K562 (cell line): ENCODE results near the gene FMO3.

Experiments used
- SMAD1 ChIP-seq: fragments of 150-350 bp; IDR thresholded peaks from 2 replicates; pipeline ENCODE4 v1.6.1; 2014; ENCODE audit warnings: low read length, low read depth; ENCODE audit not compliant: partially characterized antibody
- TF ChIP-seq, protein P1 (sequence below): fragments of 450-650 bp; IDR thresholded peaks from 2 replicates; pipeline ENCODE4 v1.6.1; 2018; ENCODE audit not compliant: partially characterized antibody
- TF ChIP-seq, protein P2 (sequence below): sonication (generic); formaldehyde crosslinking; IDR thresholded peaks from 2 replicates; pipeline ENCODE4 v1.5.0; 2020; ENCODE audit warnings: missing genetic modification reagents

DNA sequence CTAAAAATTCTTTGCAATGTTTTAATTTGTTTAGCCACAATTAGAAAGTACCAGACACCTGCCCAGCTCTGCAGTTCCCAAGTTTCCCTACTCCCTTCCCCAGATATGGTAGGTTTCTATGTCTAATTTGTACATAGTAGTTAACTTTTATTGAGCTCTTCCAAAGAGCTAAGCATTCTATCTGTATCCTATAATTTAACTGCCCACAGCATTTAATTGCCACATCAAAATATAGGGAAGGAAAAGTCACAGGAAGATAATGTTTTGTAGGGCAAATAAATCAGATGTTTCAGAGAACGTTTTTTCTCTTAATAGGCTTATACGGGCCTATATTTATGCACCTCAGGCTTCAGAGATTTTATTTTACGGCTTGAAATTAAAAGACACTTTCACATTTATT is 15.7 kb upstream of the FMO3 start:
- TF ChIP-seq, protein P1, sequence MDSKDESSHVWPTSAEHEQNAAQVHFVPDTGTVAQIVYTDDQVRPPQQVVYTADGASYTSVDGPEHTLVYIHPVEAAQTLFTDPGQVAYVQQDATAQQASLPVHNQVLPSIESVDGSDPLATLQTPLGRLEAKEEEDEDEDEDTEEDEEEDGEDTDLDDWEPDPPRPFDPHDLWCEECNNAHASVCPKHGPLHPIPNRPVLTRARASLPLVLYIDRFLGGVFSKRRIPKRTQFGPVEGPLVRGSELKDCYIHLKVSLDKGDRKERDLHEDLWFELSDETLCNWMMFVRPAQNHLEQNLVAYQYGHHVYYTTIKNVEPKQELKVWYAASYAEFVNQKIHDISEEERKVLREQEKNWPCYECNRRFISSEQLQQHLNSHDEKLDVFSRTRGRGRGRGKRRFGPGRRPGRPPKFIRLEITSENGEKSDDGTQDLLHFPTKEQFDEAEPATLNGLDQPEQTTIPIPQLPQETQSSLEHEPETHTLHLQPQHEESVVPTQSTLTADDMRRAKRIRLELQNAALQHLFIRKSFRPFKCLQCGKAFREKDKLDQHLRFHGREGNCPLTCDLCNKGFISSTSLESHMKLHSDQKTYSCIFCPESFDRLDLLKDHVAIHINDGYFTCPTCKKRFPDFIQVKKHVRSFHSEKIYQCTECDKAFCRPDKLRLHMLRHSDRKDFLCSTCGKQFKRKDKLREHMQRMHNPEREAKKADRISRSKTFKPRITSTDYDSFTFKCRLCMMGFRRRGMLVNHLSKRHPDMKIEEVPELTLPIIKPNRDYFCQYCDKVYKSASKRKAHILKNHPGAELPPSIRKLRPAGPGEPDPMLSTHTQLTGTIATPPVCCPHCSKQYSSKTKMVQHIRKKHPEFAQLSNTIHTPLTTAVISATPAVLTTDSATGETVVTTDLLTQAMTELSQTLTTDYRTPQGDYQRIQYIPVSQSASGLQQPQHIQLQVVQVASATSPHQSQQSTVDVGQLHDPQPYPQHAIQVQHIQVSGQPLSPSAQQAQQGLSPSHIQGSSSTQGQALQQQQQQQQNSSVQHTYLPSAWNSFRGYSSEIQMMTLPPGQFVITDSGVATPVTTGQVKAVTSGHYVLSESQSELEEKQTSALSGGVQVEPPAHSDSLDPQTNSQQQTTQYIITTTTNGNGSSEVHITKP, result no peak
- no peak for TF ChIP-seq SMAD1
- TF ChIP-seq, protein P2, sequence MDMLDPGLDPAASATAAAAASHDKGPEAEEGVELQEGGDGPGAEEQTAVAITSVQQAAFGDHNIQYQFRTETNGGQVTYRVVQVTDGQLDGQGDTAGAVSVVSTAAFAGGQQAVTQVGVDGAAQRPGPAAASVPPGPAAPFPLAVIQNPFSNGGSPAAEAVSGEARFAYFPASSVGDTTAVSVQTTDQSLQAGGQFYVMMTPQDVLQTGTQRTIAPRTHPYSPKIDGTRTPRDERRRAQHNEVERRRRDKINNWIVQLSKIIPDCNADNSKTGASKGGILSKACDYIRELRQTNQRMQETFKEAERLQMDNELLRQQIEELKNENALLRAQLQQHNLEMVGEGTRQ, result no peak
